GM19372 (cell line): ENCODE data around the gene GPR162.

ENCODE experiments used
- ATAC-seq: cut with Tn5 transposase; IDR thresholded peaks from one replicate; pipeline ENCODE4 v1.9.1; 2021; ENCODE audit warnings: mild to moderate bottlenecking, low read depth, moderate library complexity; ENCODE audit not compliant: unreplicated experiment

GPR162 gene

GRCh38 chr12:6821591-6822425 lies at the start of gene GPR162:
TSS of gene GPR162 (plus strand) at chr12:6821821. CDS start at chr12:6823899, 2,078 bp downstream.
- ATAC-seq: no peak

- ATAC-seq: no peak
Observed at GRCh38 chr12:6772331-6772695, 49.3 kb upstream of the GPR162 start, which contains the start of gene LAG3. TSS of gene LAG3 (plus strand) at chr12:6772520. CDS start at chr12:6772853, 333 bp downstream.

GRCh38 chr12:6772726-6773589 lies 48.7 kb upstream of the GPR162 start:
- no peak for ATAC-seq

GRCh38 chr12:6773590-6774351 lies 47.9 kb upstream of the GPR162 start:
- ATAC-seq: no peak

- ATAC-seq: no peak
Observed at GRCh38 chr12:6774499-6775062, 47.0 kb upstream of the GPR162 start.

- no peak for ATAC-seq
Observed at GRCh38 chr12:6775185-6776174, 46.1 kb upstream of the GPR162 start.

GRCh38 chr12:6777386-6777785 lies 44.2 kb upstream of the GPR162 start:
- ATAC-seq: no peak

GRCh38 chr12:6778217-6778573 lies 43.4 kb upstream of the GPR162 start:
- no peak for ATAC-seq

GRCh38 chr12:6778574-6779550 lies 42.8 kb upstream of the GPR162 start:
- peak; percentile 88 for ATAC-seq

GRCh38 chr12:6779708-6780432 lies 41.8 kb upstream of the GPR162 start:
- ATAC-seq: no peak

GRCh38 chr12:6780573-6780972 lies 41.0 kb upstream of the GPR162 start:
- no peak for ATAC-seq

- no peak for ATAC-seq
Observed at GRCh38 chr12:6782119-6782518, 39.5 kb upstream of the GPR162 start.

- no peak for ATAC-seq
Observed at GRCh38 chr12:6782850-6783566, 38.6 kb upstream of the GPR162 start.

- no peak for ATAC-seq
Observed at GRCh38 chr12:6783828-6784227, 37.8 kb upstream of the GPR162 start.

GRCh38 chr12:6784296-6784695 lies 37.3 kb upstream of the GPR162 start:
- no peak for ATAC-seq

GRCh38 chr12:6784761-6785160 lies 36.9 kb upstream of the GPR162 start:
- ATAC-seq: no peak
